OCI-LY1 (cell line): Measurements from ENCODE around the gene PLBD2.

Experiments
- H2AFZ ChIP-seq: fragments of 200-600 bp; sonication (generic), shearing (Covaris generic); 2 replicates; pipeline ENCODE4 v1.6.0; 2014; ENCODE audit warnings: antibody characterized with exemption, mild to moderate bottlenecking, low read length
- H3F3A ChIP-seq: fragments of 200-600 bp; sonication (generic), shearing (Covaris generic); 2 replicates; pipeline ENCODE4 v1.6.0; 2014; ENCODE audit warnings: mild to moderate bottlenecking, antibody characterized with exemption, low read length, moderate library complexity; ENCODE audit not compliant: insufficient read depth
- H3K27ac ChIP-seq: fragments of 200-600 bp; sonication (generic); 2 replicates; pipeline ENCODE4 v1.5.1; 2014; ENCODE audit warnings: low read length, mixed run types, mild to moderate bottlenecking, low read depth; ENCODE audit not compliant: poor library complexity, severe bottlenecking
- H3K27me3 ChIP-seq: fragments of 200-600 bp; sonication (generic); 2 replicates; pipeline ENCODE4 v1.6.0; 2014; ENCODE audit warnings: antibody characterized with exemption, mild to moderate bottlenecking, low read length, moderate library complexity; ENCODE audit not compliant: insufficient read depth
- H3K36me3 ChIP-seq: fragments of 200-600 bp; sonication (generic); 2 replicates; pipeline ENCODE4 v1.6.1; 2014; ENCODE audit warnings: mild to moderate bottlenecking, antibody characterized with exemption, low read length, moderate library complexity, mixed read lengths; ENCODE audit not compliant: insufficient read depth
- H3K4me1 ChIP-seq: fragments of 200-600 bp; sonication (generic); 2 replicates; pipeline ENCODE4 v1.5.1; 2014; ENCODE audit warnings: mild to moderate bottlenecking, low read length, moderate library complexity; ENCODE audit not compliant: insufficient read depth, severe bottlenecking
- H3K4me2 ChIP-seq: fragments of 200-600 bp; sonication (generic), shearing (Covaris generic); 2 replicates; pipeline ENCODE4 v1.6.1; 2014; ENCODE audit warnings: low read length
- H3K4me3 ChIP-seq: fragments of 200-600 bp; sonication (generic); 2 replicates; pipeline ENCODE4 v1.5.1; 2014; ENCODE audit warnings: low read length, low read depth, mild to moderate bottlenecking, mixed read lengths; ENCODE audit not compliant: poor library complexity, severe bottlenecking
- H3K79me2 ChIP-seq: fragments of 200-600 bp; shearing (Covaris generic); 2 replicates; pipeline ENCODE4 v1.6.1; 2016; ENCODE audit warnings: mixed run types, low read length, mixed read lengths; ENCODE audit not compliant: insufficient read depth
- H3K9ac ChIP-seq: fragments of 200-600 bp; sonication (generic), shearing (Covaris generic); 2 replicates; pipeline ENCODE4 v1.6.1; 2014; ENCODE audit warnings: mild to moderate bottlenecking, low read length, mixed read lengths
- H3K9me2 ChIP-seq: fragments of 200-600 bp; sonication (generic), shearing (Covaris generic); 2 replicates; pipeline ENCODE4 v1.6.1; 2014; ENCODE audit warnings: low read depth, mild to moderate bottlenecking, low read length, mixed read lengths
- H3K9me3 ChIP-seq: fragments of 200-600 bp; shearing (Covaris generic); 2 replicates; pipeline ENCODE4 v1.6.1; 2014; ENCODE audit warnings: low read length, mixed read lengths
- H4K20me1 ChIP-seq: fragments of 200-600 bp; sonication (generic), shearing (Covaris generic); 2 replicates; pipeline ENCODE4 v1.6.0; 2016; ENCODE audit warnings: mild to moderate bottlenecking, low read length; ENCODE audit not compliant: insufficient read depth
- EZH2 ChIP-seq: fragments of 200-600 bp; sonication (generic), shearing (Covaris generic); IDR thresholded peaks from 2 replicates; pipeline ENCODE4 v1.8.0; 2017; ENCODE audit warnings: borderline replicate concordance, mixed run types, mild to moderate bottlenecking, antibody characterized with exemption, low read length, moderate library complexity, mixed read lengths
- TF ChIP-seq, protein P1 (sequence below): fragments of 200-600 bp; sonication (generic), shearing (Covaris generic); IDR thresholded peaks from 2 replicates; pipeline ENCODE4 v1.5.1; 2017; ENCODE audit warnings: mild to moderate bottlenecking, antibody characterized with exemption, low read length, moderate library complexity, mixed read lengths

PLBD2 gene

DNA sequence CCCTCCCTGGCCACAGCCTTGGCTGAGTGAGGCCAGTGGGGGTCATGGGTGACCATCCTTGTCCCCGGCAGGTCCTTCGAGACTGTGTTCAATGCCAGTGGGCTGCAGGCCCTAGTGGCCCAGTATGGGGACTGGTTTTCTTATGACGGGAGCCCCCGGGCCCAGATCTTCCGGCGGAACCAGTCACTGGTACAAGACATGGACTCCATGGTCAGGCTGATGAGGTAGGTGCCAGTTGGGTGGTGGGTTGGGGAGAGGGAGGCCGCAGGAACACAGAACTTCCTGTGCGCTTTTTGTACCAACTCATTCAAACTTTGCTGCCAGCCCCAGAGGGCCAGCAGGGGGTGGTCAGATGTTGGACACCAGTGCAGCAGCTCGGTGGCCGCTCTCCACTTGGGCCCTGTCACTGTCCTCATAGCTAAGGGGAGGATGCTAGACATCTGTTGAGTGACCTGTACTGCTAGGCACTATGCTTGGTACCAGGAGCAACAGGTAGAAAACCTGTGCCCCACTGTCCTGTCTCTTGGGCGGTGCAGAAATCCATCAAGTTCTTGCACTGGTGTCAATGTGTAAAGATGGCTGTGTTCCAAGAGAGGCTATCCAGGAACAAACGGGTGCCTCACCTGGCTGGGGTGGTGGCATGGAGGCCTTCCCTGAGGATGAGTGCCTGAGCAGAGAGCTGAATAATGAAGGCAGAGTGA, 28.6 kb downstream of the PLBD2 start:
- Histone ChIP-seq H3K9me2 (no peaks in the 10 kb centered on the region), H4K20me1 (no peaks in the 10 kb centered on the region), H3K79me2 (no peaks in the 10 kb centered on the region), H3K4me1 (no peaks in the 10 kb centered on the region), H3F3A (no peaks in the 10 kb centered on the region), H3K27ac (no peak overlapping the region), H3K9ac (no peak overlapping the region), H3K9me3 (no peaks in the 10 kb centered on the region), H3K36me3 (peaks cover 14% of the 10 kb centered on the region), H2AFZ (no peak overlapping the region), H3K4me3 (no peak overlapping the region), H3K27me3 (no peaks in the 10 kb centered on the region), H3K4me2 (no peak overlapping the region)
- no peak for TF ChIP-seq EZH2

DNA sequence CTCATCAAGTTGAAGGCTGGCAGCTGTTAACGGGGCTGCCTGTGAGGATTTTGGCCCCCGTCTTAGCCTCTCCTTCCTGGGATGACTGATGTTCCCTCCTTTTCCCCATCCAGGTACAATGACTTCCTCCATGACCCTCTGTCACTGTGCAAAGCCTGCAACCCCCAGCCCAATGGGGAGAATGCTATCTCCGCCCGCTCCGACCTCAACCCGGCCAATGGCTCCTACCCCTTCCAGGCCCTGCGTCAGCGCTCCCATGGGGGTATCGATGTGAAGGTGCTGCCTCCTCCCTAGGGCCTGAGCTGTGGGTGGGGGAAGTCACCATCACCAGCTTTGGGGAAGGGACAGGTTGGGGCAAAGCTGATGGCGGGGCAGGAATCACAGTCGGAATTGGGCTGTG, 29.2 kb downstream of the PLBD2 start:
- Histone ChIP-seq H3K4me2 (no peak overlapping the region), H3K4me1 (no peaks in the 10 kb centered on the region), H3K4me3 (no peak overlapping the region), H3K9me3 (no peaks in the 10 kb centered on the region), H3K27ac (no peak overlapping the region), H3F3A (no peaks in the 10 kb centered on the region), H4K20me1 (no peaks in the 10 kb centered on the region), H2AFZ (no peak overlapping the region), H3K79me2 (no peaks in the 10 kb centered on the region), H3K36me3 (peaks cover 14% of the 10 kb centered on the region), H3K27me3 (no peaks in the 10 kb centered on the region), H3K9ac (no peak overlapping the region), H3K9me2 (no peaks in the 10 kb centered on the region)
- TF ChIP-seq, protein P1, sequence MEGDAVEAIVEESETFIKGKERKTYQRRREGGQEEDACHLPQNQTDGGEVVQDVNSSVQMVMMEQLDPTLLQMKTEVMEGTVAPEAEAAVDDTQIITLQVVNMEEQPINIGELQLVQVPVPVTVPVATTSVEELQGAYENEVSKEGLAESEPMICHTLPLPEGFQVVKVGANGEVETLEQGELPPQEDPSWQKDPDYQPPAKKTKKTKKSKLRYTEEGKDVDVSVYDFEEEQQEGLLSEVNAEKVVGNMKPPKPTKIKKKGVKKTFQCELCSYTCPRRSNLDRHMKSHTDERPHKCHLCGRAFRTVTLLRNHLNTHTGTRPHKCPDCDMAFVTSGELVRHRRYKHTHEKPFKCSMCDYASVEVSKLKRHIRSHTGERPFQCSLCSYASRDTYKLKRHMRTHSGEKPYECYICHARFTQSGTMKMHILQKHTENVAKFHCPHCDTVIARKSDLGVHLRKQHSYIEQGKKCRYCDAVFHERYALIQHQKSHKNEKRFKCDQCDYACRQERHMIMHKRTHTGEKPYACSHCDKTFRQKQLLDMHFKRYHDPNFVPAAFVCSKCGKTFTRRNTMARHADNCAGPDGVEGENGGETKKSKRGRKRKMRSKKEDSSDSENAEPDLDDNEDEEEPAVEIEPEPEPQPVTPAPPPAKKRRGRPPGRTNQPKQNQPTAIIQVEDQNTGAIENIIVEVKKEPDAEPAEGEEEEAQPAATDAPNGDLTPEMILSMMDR, result no peak
- no peak for TF ChIP-seq EZH2

DNA sequence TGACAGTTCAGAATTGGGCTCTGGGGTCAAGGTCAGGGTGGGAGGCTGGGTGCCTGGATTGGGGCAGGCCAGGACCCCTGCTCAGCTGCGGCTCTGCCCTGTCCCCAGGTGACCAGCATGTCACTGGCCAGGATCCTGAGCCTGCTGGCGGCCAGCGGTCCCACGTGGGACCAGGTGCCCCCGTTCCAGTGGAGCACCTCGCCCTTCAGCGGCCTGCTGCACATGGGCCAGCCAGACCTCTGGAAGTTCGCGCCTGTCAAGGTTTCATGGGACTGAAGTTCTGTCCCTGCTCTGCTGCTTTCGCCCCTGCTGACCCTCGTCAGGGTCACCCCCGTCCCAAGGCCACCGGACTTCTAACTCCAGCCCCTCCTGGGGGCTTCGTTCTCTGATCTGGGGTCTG, 30.0 kb downstream of the PLBD2 start:
- Histone ChIP-seq H3K9me3 (no peaks in the 10 kb centered on the region), H2AFZ (no peak overlapping the region), H3F3A (no peaks in the 10 kb centered on the region), H4K20me1 (no peaks in the 10 kb centered on the region), H3K4me1 (no peaks in the 10 kb centered on the region), H3K9ac (no peak overlapping the region), H3K36me3 (peaks cover 14% of the 10 kb centered on the region), H3K4me2 (no peak overlapping the region), H3K27me3 (no peaks in the 10 kb centered on the region), H3K27ac (no peak overlapping the region), H3K79me2 (no peaks in the 10 kb centered on the region), H3K9me2 (no peaks in the 10 kb centered on the region), H3K4me3 (no peak overlapping the region)
- TF ChIP-seq EZH2, result no peak
- TF ChIP-seq, protein P1, result no peak
